ENCODE data around the gene PDZD4.
"Not testable (repeated sequence)": the region's sequence is repeated elsewhere in the genome, so short reads cannot be mapped to it uniquely, and the experiment has no call there.

The PDZD4 gene

DNA sequence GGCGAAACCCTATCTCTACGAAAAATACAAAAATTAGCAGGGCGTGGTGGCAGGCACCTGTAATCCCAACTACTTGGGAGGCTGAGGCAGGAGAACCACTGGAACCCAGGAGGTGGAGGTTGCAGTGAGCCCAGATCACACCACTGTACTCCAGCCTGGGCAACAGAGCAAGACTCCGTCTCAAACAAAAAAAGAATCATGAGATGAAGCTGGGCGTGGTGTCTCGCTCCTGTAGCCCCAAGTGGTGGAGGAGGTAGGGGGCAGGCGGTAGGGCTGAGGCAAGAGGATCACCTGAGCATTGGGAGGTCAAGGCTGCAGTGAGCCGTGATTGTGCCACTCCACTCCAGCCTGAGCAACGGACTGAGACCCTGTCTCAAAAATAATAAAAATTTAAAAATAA is 12.3 kb downstream of the PDZD4 start:
- H3K4me1 Mint-ChIP-seq (ENCODE audit: low read depth), result peaks cover 16% of the 10 kb centered on the region
- H3K9me3 Mint-ChIP-seq; intact Hi-C loops (cut with micrococcal nuclease); H3K36me3 Mint-ChIP-seq (ENCODE audit: low read depth); H3K27ac Mint-ChIP-seq; H3K4me3 Mint-ChIP-seq: not testable (repeated sequence)
- H3K27me3 Mint-ChIP-seq, result peaks cover 65% of the 10 kb centered on the region

DNA sequence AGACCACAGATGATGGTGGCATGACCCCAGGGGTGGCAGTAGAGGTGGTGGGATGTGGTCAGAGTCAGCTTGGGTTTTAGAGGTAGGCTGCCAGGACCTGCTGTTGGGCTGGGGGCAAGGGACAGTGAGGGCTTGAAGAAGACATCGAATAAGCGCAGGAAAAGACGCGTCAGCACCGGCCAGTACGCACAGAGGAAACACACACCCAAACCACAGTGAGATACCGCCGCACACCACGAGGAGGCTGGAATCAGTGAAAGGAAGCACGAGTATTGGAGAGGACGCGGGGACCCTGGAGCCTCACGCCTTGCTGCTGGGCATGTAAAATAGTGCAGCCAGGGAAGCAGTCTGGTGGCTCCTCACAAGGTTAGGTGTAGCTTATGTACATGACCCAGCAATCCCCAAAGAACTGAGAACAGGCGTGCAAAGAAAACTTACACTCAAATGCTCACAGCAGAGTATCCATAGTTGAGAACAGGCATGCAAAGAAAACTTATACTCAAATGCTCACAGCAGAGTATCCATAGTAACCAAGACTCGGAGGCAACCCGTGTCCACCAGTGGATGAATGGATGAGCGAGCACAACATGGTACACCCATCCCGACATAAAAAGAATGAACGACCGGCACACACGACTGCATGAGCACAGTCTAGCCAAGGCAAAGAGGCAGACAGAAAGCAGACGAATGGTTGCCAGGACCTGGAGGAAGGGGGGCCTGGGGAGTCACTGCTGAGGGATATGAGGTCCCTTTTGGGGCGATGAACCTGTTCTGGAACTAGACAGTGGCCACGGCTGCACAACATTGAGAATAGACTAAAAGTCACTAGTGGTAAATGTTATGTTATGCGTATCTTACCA is 13.3 kb downstream of the PDZD4 start:
- Mint-ChIP-seq H3K27me3 (peaks cover 62% of the 10 kb centered on the region), H3K36me3 (ENCODE audit: low read depth) (no peaks in the 10 kb centered on the region), H3K4me1 (ENCODE audit: low read depth) (peaks cover 16% of the 10 kb centered on the region), H3K27ac (no peak overlapping the region), H3K9me3 (no peaks in the 10 kb centered on the region), H3K4me3 (no peak overlapping the region)
- intact Hi-C loops (cut with micrococcal nuclease), result no loop called here

- no peak overlapping the region for H3K4me3 Mint-ChIP-seq
- no peak overlapping the region for H3K27ac Mint-ChIP-seq
- no peaks in the 10 kb centered on the region for H3K36me3 Mint-ChIP-seq (ENCODE audit: low read depth)
- H3K4me1 Mint-ChIP-seq (ENCODE audit: low read depth), result peaks cover 16% of the 10 kb centered on the region
- peaks cover 51% of the 10 kb centered on the region for H3K27me3 Mint-ChIP-seq
- intact Hi-C loops (cut with micrococcal nuclease), result no loop called here
- no peaks in the 10 kb centered on the region for H3K9me3 Mint-ChIP-seq
Observed at GRCh38 chrX:153814591-153815315, 15.6 kb downstream of the PDZD4 start.

GRCh38 chrX:153813161-153813560 is 17.2 kb downstream of the PDZD4 start:
- Mint-ChIP-seq H3K4me3 (no peak overlapping the region), H3K27me3 (peaks cover 40% of the 10 kb centered on the region), H3K9me3 (no peaks in the 10 kb centered on the region), H3K4me1 (ENCODE audit: low read depth) (peaks cover 16% of the 10 kb centered on the region), H3K27ac (no peak overlapping the region), H3K36me3 (ENCODE audit: low read depth) (no peaks in the 10 kb centered on the region)
- intact Hi-C loops (cut with micrococcal nuclease), result no loop called here

- no peaks in the 10 kb centered on the region for H3K9me3 Mint-ChIP-seq
- no peak overlapping the region for H3K4me3 Mint-ChIP-seq
- intact Hi-C loops (cut with micrococcal nuclease), result no loop called here
- H3K27me3 Mint-ChIP-seq, result peaks cover 31% of the 10 kb centered on the region
- peaks cover 16% of the 10 kb centered on the region for H3K4me1 Mint-ChIP-seq (ENCODE audit: low read depth)
- no peak overlapping the region for H3K27ac Mint-ChIP-seq
- H3K36me3 Mint-ChIP-seq (ENCODE audit: low read depth), result no peaks in the 10 kb centered on the region
Observed at GRCh38 chrX:153812220-153812619, 18.1 kb downstream of the PDZD4 start.

- Mint-ChIP-seq H3K9me3 (no peaks in the 10 kb centered on the region), H3K36me3 (ENCODE audit: low read depth) (no peaks in the 10 kb centered on the region), H3K4me3 (no peak overlapping the region), H3K4me1 (ENCODE audit: low read depth) (no peaks in the 10 kb centered on the region), H3K27ac (no peak overlapping the region), H3K27me3 (peaks cover 23% of the 10 kb centered on the region)
- intact Hi-C loops (cut with micrococcal nuclease), result no loop called here
Observed at GRCh38 chrX:153807976-153808375, 22.4 kb downstream of the PDZD4 start.

GRCh38 chrX:153806999-153807575 is 23.3 kb downstream of the PDZD4 start:
- intact Hi-C loops (cut with micrococcal nuclease), result no loop called here

GRCh38 chrX:153805436-153805835 is 24.9 kb downstream of the PDZD4 start:
- no peak overlapping the region for H3K4me3 Mint-ChIP-seq
- no peak overlapping the region for H3K27ac Mint-ChIP-seq
- H3K36me3 Mint-ChIP-seq (ENCODE audit: low read depth), result no peaks in the 10 kb centered on the region
- H3K4me1 Mint-ChIP-seq (ENCODE audit: low read depth), result no peaks in the 10 kb centered on the region
- peaks cover 24% of the 10 kb centered on the region for H3K27me3 Mint-ChIP-seq
- no peaks in the 10 kb centered on the region for H3K9me3 Mint-ChIP-seq
- intact Hi-C loops (cut with micrococcal nuclease), result no loop called here

More at GRCh38 chrX:153806999-153807575, 23.3 kb downstream of the PDZD4 start:
- Mint-ChIP-seq H3K27me3 (peaks cover 28% of the 10 kb centered on the region), H3K4me3 (no peak overlapping the region), H3K9me3 (no peaks in the 10 kb centered on the region), H3K36me3 (ENCODE audit: low read depth) (no peaks in the 10 kb centered on the region), H3K27ac (no peak overlapping the region), H3K4me1 (ENCODE audit: low read depth) (no peaks in the 10 kb centered on the region)

GRCh38 chrX:153804621-153805020 is 25.7 kb downstream of the PDZD4 start:
- H3K27me3 Mint-ChIP-seq, result peaks cover 19% of the 10 kb centered on the region
- peaks cover 2% of the 10 kb centered on the region for H3K36me3 Mint-ChIP-seq (ENCODE audit: low read depth)
- no peak overlapping the region for H3K4me3 Mint-ChIP-seq
- no peaks in the 10 kb centered on the region for H3K9me3 Mint-ChIP-seq
- H3K4me1 Mint-ChIP-seq (ENCODE audit: low read depth), result no peaks in the 10 kb centered on the region
- intact Hi-C loops (cut with micrococcal nuclease), result no loop called here
- H3K27ac Mint-ChIP-seq, result no peak overlapping the region

GRCh38 chrX:153804100-153804595 is 26.2 kb downstream of the PDZD4 start:
- Mint-ChIP-seq H3K27me3 (peaks cover 18% of the 10 kb centered on the region), H3K4me1 (ENCODE audit: low read depth) (no peaks in the 10 kb centered on the region), H3K4me3 (no peak overlapping the region), H3K9me3 (no peaks in the 10 kb centered on the region), H3K27ac (no peak overlapping the region), H3K36me3 (ENCODE audit: low read depth) (peaks cover 7% of the 10 kb centered on the region)
- intact Hi-C loops (cut with micrococcal nuclease), result no loop called here

DNA sequence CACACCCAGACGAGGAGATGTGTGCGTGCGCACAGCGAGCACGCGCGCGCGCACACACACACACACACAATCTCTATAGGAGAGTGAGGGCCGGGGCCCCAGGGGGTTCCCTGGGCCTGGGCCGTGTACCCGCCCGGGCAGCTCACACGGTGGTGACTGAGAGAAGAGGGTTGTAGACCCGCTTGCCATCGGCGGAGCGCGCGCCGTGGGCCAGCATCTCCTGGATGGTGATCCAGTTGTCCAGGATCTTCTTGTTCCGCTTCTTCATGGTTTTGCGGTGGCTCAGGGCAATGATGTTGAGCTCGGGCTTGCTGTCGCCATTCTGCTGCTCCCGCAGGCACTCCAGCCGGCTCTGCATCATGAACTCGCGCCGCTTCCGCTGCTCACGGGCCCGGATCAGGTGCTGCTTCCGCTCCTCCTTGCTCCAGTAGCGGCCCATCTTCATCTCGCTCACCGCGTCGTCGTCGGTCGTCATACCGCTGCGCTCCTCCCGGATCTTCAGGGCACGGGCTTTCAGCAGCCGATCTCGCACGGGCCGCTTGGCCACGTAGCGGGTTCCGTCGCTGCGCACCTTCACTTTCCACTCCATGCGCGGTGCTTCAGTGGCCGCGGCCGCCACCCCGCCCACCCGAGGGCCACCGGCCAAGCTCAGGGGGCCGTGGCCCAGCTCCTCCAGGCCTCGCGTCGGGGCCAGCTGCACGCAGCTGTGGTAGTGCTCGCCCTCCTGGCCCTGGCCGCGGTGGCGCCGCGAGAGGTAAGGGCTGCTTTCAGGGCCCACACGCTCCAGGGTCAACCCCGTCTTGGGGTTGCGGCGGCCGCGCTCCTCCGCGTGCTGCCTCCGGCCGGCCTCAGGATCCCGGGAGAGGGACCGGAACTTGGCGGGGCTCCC is 26.9 kb downstream of the PDZD4 start:
- Mint-ChIP-seq H3K27ac (no peak overlapping the region), H3K27me3 (peaks cover 18% of the 10 kb centered on the region), H3K36me3 (ENCODE audit: low read depth) (peaks cover 13% of the 10 kb centered on the region), H3K4me1 (ENCODE audit: low read depth) (no peaks in the 10 kb centered on the region), H3K9me3 (no peaks in the 10 kb centered on the region), H3K4me3 (no peak overlapping the region)
- intact Hi-C loops (cut with micrococcal nuclease), result no loop called here

- H3K4me1 Mint-ChIP-seq (ENCODE audit: low read depth), result no peaks in the 10 kb centered on the region
- H3K9me3 Mint-ChIP-seq, result no peaks in the 10 kb centered on the region
- H3K4me3 Mint-ChIP-seq, result no peak overlapping the region
- H3K36me3 Mint-ChIP-seq (ENCODE audit: low read depth), result peaks cover 22% of the 10 kb centered on the region
- H3K27ac Mint-ChIP-seq, result no peak overlapping the region
- intact Hi-C loops (cut with micrococcal nuclease), result no loop called here
- H3K27me3 Mint-ChIP-seq, result peaks cover 18% of the 10 kb centered on the region
Observed at GRCh38 chrX:153802513-153803045, 27.8 kb downstream of the PDZD4 start.

DNA sequence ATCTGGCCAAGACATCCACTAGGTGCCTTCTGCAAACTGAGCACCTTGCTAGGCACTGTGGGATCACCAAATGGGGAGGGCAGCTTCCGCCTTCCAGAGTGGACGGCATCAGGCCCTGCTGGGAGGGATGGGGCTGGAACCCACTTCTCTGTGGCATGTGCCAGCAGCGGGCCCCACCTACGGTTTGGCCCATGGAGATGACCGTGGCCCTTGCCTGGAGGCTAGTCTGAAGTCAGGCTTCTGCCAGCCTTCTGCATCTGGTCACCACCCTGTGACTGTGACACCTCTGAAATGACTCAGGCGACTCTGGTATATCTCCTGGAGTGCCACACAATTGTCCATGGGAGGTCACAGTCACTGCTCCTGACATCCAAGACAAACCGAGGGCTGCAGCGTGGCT is 28.7 kb downstream of the PDZD4 start:
- Mint-ChIP-seq H3K4me1 (ENCODE audit: low read depth) (no peaks in the 10 kb centered on the region), H3K4me3 (no peak overlapping the region), H3K27me3 (peaks cover 18% of the 10 kb centered on the region), H3K27ac (no peak overlapping the region), H3K9me3 (no peaks in the 10 kb centered on the region), H3K36me3 (ENCODE audit: low read depth) (peaks cover 31% of the 10 kb centered on the region)
- intact Hi-C loops (cut with micrococcal nuclease), result no loop called here

Measured in dendritic cell treated with granulocyte-macrophage colony-stimulating factor and Interleukin-4, amounts not matched to agents 40 ng/mL and 50 ng/mL, for 4 days (primary cell).